Lung (tissue), 12 donors: ENCODE results near the gene TREM2. TPM values are rescaled to one million over a fixed set of nuclear protein-coding genes. Genes with fewer than 3 reads are reported as not detected.

Experiments used
- ATAC-seq: fragments of 200-7000 bp; cut with Tn5 transposase; one replicate; pipeline ENCODE4 v1.9.1; 2020; ENCODE audit warnings: moderate number of reproducible peaks; ENCODE audit not compliant: insufficient read depth, low FRiP score
- DNase-seq, 3 donors: peaks; one replicate each; pipeline ENCODE4 v3.0.0-alpha.2; 2013 to 2017
- H3K27ac ChIP-seq, 2 donors: one replicate each; pipeline ENCODE4 v1.5.1; 2013; ENCODE audit warnings: mild to moderate bottlenecking in 2 of 2, moderate library complexity in 2 of 2, control low read depth in 1 of 2, inconsistent platforms in 1 of 2, low read depth in 1 of 2, low read length in 1 of 2
- H3K27me3 ChIP-seq, 3 donors: one replicate each; pipeline ENCODE4 v1.5.1; 2013; ENCODE audit warnings: low read length in 2 of 3; ENCODE audit not compliant: control insufficient read depth in 3 of 3, insufficient read depth in 3 of 3
- H3K36me3 ChIP-seq, 4 donors: one replicate each; pipeline ENCODE4 v1.5.1; 2013; ENCODE audit warnings: low read length in 4 of 4, mild to moderate bottlenecking in 1 of 4, moderate library complexity in 1 of 4; ENCODE audit not compliant: control insufficient read depth in 4 of 4, insufficient read depth in 4 of 4
- H3K4me1 ChIP-seq, 5 donors: one replicate each; pipeline ENCODE4 v1.5.1; 2013; ENCODE audit warnings: low read length in 5 of 5, mild to moderate bottlenecking in 2 of 5, moderate library complexity in 1 of 5; ENCODE audit not compliant: control insufficient read depth in 5 of 5, insufficient read depth in 5 of 5
- H3K4me3 ChIP-seq: one replicate; pipeline ENCODE4 v1.5.1; 2013; ENCODE audit warnings: mild to moderate bottlenecking, control low read depth, moderate library complexity
- H3K9ac ChIP-seq, 2 donors: one replicate each; pipeline ENCODE4 v1.5.1; 2013; ENCODE audit warnings: low read length in 2 of 2, control low read depth in 1 of 2; ENCODE audit not compliant: insufficient read depth in 1 of 2
- H3K9me3 ChIP-seq, 4 donors: one replicate each; pipeline ENCODE4 v1.5.1; 2013; ENCODE audit warnings: low read length in 3 of 4, mild to moderate bottlenecking in 1 of 4, moderate library complexity in 1 of 4; ENCODE audit not compliant: control insufficient read depth in 4 of 4, insufficient read depth in 3 of 4
- CTCF ChIP-seq: IDR thresholded peaks from 2 replicates; pipeline ENCODE4 v1.5.1; 2012; ENCODE audit warnings: mild to moderate bottlenecking; ENCODE audit errors: control extremely low read depth, extremely low read depth
- WGBS, 2 donors: extraction: QIAGEN DNeasy Blood & Tissue Kit; methylation state at CpG; one replicate each; pipeline ENCODE4 v1.1.7; 2013; 5-methylcytosine and 5-hydroxymethylcytosine counted together
- polyA plus RNA-seq, 2 donors: library from polyadenylated mRNA; stranded (reverse); fragments of 200-250 nt; gene quantifications; one replicate each; pipeline ENCODE4 v1.2.1, GENCODE V29; 2013
- total RNA-seq, 2 donors: library from RNA; depleted of rRNA in 1 of 2; stranded (reverse); fragments of >200 nt in 1 of 2; gene quantifications; one replicate each; pipeline ENCODE4 v1.2.1, GENCODE V29; 2014 to 2021
- donor health status: control.
- donor health status: control.
- donor health status: Bipolar disorder and iron deficiency.
- donor health status: healthy.
- donor health status: DM: yes; HTN: yes; CAD: no.

TREM2 gene
- total and polyA plus RNA-seq, 4 donors: 1.6 to 48.0 (median 9.1) TPM

GRCh38 chr6:41181566-41181965 is 18.6 kb upstream of the TREM2 start:
- no peak overlapping the region for H3K4me3 ChIP-seq
- DNase-seq (no peak), ATAC-seq (no peak)
- H3K9ac ChIP-seq: no peak overlapping the region
- no peak overlapping the region for H3K27ac ChIP-seq
- peaks cover 0 to 2% (median 0%) of the 10 kb centered on the region in 4 donors for H3K9me3 ChIP-seq
- 69 to 72% methylated on average over 1 of the region's 1 CpG for WGBS, 2 donors
- no peak for TF ChIP-seq CTCF
- H3K27me3 ChIP-seq: peaks cover 0 to 14% (median 2%) of the 10 kb centered on the region in 3 donors
- no peaks in the 10 kb centered on the region for H3K4me1 ChIP-seq
- H3K36me3 ChIP-seq: no peaks in the 10 kb centered on the region

DNA sequence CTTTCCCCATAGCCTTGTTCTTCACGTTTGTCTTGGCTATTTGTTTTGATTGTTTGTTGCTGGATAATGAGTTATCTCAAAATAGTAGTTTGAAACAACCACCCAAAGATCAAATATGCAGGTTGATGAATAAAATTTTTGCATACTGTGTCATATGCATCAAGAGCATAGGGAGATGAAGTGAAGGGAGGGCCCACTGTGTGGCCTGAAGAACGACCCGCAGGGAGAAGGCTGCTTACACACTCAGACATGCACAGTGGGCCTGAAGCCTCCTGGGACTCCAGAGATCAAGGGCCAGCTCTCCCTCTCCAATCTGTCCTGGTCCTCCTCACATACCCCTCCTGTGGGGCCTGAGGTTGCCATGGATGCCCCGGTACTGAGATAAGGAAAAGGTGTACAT is 16.2 kb upstream of the TREM2 start:
- Histone ChIP-seq H3K9me3 (peaks cover 0 to 2% (median 0%) of the 10 kb centered on the region in 4 donors), H3K4me1 (no peaks in the 10 kb centered on the region), H3K9ac (no peak overlapping the region), H3K27me3 (peaks cover 0 to 21% (median 2%) of the 10 kb centered on the region in 3 donors), H3K27ac (no peak overlapping the region), H3K36me3 (no peaks in the 10 kb centered on the region), H3K4me3 (no peak overlapping the region)
- 63 to 83% methylated on average over 4 of the region's 4 CpGs for WGBS, 2 donors
- ATAC-seq (no peak), DNase-seq (no peak)
- TF ChIP-seq CTCF: no peak

GRCh38 chr6:41177695-41178094 is 14.8 kb upstream of the TREM2 start:
- Histone ChIP-seq H3K4me1 (no peaks in the 10 kb centered on the region), H3K27me3 (peaks cover 0 to 21% (median 2%) of the 10 kb centered on the region in 3 donors), H3K9me3 (peaks cover 0 to 2% (median 0%) of the 10 kb centered on the region in 4 donors), H3K9ac (no peak overlapping the region), H3K36me3 (no peaks in the 10 kb centered on the region), H3K27ac (no peak overlapping the region), H3K4me3 (no peak overlapping the region)
- ATAC-seq (no peak), DNase-seq (no peak)
- TF ChIP-seq CTCF: no peak
- WGBS, 2 donors: 88 to 90% methylated on average over 2 of the region's 2 CpGs

DNA sequence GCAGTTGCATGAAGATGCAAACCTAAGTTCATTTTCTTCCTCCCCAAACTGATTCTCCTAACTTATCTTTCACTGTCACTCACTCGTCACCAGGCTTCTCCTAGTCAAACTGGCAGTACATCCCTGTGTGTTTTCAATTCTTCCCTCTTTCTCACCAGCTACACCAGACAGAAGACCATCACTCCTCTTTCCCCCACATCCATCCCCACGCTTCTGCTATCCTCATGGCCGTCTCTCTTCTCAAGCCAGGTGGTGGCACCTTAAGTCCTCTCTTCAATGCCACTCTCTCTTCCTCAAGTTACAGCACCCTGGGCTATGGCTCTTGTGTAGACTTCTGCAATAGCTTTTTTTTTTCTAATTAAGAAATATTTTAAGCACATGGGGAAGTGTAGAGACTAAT is 14.4 kb upstream of the TREM2 start:
- DNase-seq (no peak), ATAC-seq (no peak)
- WGBS, 2 donors: 75 to 85% methylated on average over 3 of the region's 3 CpGs
- Histone ChIP-seq H3K9ac (no peak overlapping the region), H3K36me3 (no peaks in the 10 kb centered on the region), H3K27ac (no peak overlapping the region), H3K27me3 (peaks cover 0 to 21% (median 2%) of the 10 kb centered on the region in 3 donors), H3K4me3 (no peak overlapping the region), H3K4me1 (no peaks in the 10 kb centered on the region), H3K9me3 (peaks cover 0 to 2% (median 0%) of the 10 kb centered on the region in 4 donors)
- TF ChIP-seq CTCF: no peak
